HFFc6 (cell line): Measurements from ENCODE around the gene TRAPPC14. TPM values are rescaled to one million over a fixed set of nuclear protein-coding genes. Genes with fewer than 3 reads are reported as not detected.
"Not testable (repeated sequence)": the region's sequence is repeated elsewhere in the genome, so short reads cannot be mapped to it uniquely, and the experiment has no call there.

Source experiments
- DNase-seq: peaks from one replicate; pipeline ENCODE4 v3.0.0-alpha.2; 2018
- H3K27ac Mint-ChIP-seq: 2 replicates; pipeline ENCODE4 v1.8.0; 2020; ENCODE audit warnings: mild to moderate bottlenecking, mixed read lengths
- H3K27me3 Mint-ChIP-seq: 2 replicates; pipeline ENCODE4 v1.8.0; 2021; ENCODE audit warnings: mild to moderate bottlenecking, moderate library complexity, mixed read lengths; ENCODE audit not compliant: insufficient read depth
- H3K36me3 Mint-ChIP-seq: 2 replicates; pipeline ENCODE4 v1.8.0; 2021; ENCODE audit warnings: low read depth, mixed read lengths
- H3K4me1 Mint-ChIP-seq: 2 replicates; pipeline ENCODE4 v1.8.0; 2020; ENCODE audit warnings: low read depth, mixed read lengths
- H3K4me3 Mint-ChIP-seq: 2 replicates; pipeline ENCODE4 v1.8.0; 2020; ENCODE audit warnings: mild to moderate bottlenecking, moderate library complexity, mixed read lengths
- H3K9me3 Mint-ChIP-seq: 2 replicates; pipeline ENCODE4 v1.8.0; 2020; ENCODE audit warnings: mild to moderate bottlenecking, mixed read lengths
- total RNA-seq, 6 experiments: library from RNA; stranded (reverse); fragmentation: NEBNext Ultra II Directional; extraction: Animal tissue kit (Norgen Biotek cat#: 25700); gene quantifications; 2 replicates in 1 of 6; 3 replicates in 5 of 6; pipeline ENCODE4 v1.2.3, GENCODE V29; 2021
- TF ChIP-seq, protein P1 (sequence below): fragments of 200-600 bp; sonication (generic); IDR thresholded peaks from 2 replicates; pipeline ENCODE4 v1.5.0; 2021; ENCODE audit warnings: antibody characterized with exemption, mild to moderate bottlenecking

Gene TRAPPC14
- total RNA-seq, 6 experiments from 2014 or later, result 19.1 to 23.4 (median 21.7) TPM

DNA sequence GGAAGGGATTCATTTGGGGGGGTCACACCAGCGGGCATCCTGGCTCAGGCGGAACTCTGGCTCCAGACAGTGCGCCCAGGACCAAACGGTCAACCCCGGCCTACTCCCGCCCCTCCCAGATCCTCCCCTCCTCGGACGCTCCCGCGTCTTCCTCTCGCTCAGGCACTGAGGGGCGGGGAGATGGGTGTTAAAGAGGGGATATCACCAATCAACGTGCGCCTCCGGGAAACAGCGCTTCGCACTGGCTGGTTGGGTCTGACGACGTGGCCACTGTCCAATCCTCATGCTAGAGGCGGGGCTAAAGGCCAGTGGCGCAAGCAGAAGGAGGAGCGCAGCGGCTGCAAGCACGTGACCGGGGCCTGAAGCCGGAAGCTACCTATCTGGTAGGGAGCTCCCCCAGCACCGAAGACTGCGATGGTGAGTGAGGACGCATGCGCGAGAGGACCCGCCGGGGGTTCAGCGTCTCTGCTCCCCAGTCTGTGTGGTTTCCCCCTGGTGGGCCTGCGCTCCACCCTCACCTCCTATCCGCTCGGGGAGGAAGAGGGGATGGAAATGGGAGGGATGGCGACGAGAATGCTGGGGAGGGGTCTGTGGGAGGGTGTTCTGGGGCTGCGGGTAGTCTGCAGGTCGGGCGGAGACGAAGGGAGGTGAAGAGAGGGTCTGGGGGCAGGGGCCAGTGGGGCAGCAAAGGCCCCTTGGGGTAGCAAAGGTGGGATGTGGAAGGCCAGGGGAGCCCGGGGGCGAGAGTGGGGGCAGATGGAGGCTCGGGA, 9.8 kb downstream of the TRAPPC14 start, which contains the start of gene LAMTOR4:
LAMTOR4 (plus strand) TSS at position 360 of the 770 bp plus-strand sequence; CDS start at position 415, 55 bp downstream.
- H3K9me3 Mint-ChIP-seq, result no peaks in the 10 kb centered on the region
- H3K27me3 Mint-ChIP-seq, result peaks cover 6% of the 10 kb centered on the region
- peak within 1 kb of the TSS; percentile 86 for H3K27ac Mint-ChIP-seq
- TF ChIP-seq, protein P1, sequence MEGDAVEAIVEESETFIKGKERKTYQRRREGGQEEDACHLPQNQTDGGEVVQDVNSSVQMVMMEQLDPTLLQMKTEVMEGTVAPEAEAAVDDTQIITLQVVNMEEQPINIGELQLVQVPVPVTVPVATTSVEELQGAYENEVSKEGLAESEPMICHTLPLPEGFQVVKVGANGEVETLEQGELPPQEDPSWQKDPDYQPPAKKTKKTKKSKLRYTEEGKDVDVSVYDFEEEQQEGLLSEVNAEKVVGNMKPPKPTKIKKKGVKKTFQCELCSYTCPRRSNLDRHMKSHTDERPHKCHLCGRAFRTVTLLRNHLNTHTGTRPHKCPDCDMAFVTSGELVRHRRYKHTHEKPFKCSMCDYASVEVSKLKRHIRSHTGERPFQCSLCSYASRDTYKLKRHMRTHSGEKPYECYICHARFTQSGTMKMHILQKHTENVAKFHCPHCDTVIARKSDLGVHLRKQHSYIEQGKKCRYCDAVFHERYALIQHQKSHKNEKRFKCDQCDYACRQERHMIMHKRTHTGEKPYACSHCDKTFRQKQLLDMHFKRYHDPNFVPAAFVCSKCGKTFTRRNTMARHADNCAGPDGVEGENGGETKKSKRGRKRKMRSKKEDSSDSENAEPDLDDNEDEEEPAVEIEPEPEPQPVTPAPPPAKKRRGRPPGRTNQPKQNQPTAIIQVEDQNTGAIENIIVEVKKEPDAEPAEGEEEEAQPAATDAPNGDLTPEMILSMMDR, result no peak
- DNase-seq, result peak; percentile 99
- H3K4me3 Mint-ChIP-seq, result peak within 1 kb of the TSS; percentile 96
- H3K4me1 Mint-ChIP-seq, result peaks cover 25% of the 10 kb centered on the region
- peaks cover 19% of the 10 kb centered on the region; the same call in 1 of the 2 replicates for H3K36me3 Mint-ChIP-seq

DNA sequence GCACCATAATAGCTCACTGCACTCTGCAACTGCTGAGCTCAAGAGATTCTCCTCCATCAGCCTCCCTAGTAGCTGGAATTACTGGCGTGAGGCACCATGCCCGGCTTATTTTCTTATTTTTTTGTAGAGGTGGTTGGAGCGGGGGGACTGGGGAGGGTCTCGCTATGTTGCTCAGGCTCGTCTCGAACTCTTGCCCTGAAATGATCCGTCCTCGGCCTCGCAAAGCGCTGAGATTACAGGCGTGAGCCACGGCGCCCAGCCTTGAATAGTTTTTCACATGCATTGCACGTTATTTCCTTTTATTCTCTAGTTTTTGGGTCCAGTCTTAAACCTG, 10.3 kb downstream of the TRAPPC14 start:
- DNase-seq, result no peak
- H3K4me3 Mint-ChIP-seq, result peak overlapping the region; percentile 96
- TF ChIP-seq, protein P1, result no peak
- peak overlapping the region; percentile 86 for H3K27ac Mint-ChIP-seq
- H3K36me3 Mint-ChIP-seq, result peaks cover 13% of the 10 kb centered on the region; the same call in 1 of the 2 replicates
- peaks cover 6% of the 10 kb centered on the region; the same call in 1 of the 2 replicates for H3K27me3 Mint-ChIP-seq
- H3K4me1 Mint-ChIP-seq, result peaks cover 22% of the 10 kb centered on the region
- H3K9me3 Mint-ChIP-seq, result no peaks in the 10 kb centered on the region

DNA sequence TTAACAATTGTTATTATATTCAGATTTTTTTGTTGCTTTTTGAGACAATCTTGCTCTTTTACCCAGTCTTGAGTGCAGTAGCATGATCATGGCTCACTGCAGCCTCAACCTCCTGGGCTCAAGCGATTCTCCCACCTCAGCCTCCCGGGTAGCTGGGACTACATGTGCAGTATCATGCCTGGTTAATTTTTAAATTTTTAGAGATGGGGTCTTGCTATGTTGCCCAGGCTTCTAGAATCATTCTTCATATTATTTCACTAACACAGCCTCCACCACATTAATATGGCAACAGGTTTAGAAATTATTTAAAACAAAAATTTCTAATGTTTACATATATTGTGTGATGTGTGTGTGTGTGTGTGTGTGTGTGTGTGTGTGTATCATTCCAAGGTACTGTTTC, 11.2 kb downstream of the TRAPPC14 start:
- Mint-ChIP-seq H3K9me3 (no peaks in the 10 kb centered on the region), H3K27me3 (peaks cover 8% of the 10 kb centered on the region; the same call in 1 of the 2 replicates), H3K4me3 (no peak overlapping the region), H3K36me3 (peaks cover 7% of the 10 kb centered on the region; the same call in 1 of the 2 replicates), H3K4me1 (peaks cover 16% of the 10 kb centered on the region), H3K27ac (no peak overlapping the region)
- TF ChIP-seq, protein P1, result no peak
- DNase-seq, result no peak

DNA sequence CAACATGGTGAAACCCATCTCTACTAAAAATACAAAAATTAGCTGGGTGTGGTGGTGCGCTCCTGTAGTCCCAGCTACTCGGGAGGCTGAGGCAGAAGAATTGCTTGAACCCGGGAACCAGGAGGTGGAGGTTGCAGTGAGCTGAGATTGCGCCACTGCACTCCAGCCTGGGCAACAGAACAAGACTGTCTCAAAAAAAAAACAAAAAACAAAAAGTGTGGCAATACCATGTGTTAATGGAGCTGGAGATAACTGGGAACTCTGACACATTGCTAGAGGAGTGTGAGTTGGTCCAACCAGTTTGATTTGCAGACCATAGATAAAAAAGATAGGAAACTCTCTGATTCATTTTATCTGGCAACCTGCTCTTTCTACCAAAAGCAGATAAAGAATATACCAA, 12.2 kb downstream of the TRAPPC14 start:
- not testable (repeated sequence) for H3K36me3 Mint-ChIP-seq, H3K27ac Mint-ChIP-seq, H3K9me3 Mint-ChIP-seq, DNase-seq, H3K4me3 Mint-ChIP-seq, H3K27me3 Mint-ChIP-seq
- peaks cover 19% of the 10 kb centered on the region for H3K4me1 Mint-ChIP-seq

DNA sequence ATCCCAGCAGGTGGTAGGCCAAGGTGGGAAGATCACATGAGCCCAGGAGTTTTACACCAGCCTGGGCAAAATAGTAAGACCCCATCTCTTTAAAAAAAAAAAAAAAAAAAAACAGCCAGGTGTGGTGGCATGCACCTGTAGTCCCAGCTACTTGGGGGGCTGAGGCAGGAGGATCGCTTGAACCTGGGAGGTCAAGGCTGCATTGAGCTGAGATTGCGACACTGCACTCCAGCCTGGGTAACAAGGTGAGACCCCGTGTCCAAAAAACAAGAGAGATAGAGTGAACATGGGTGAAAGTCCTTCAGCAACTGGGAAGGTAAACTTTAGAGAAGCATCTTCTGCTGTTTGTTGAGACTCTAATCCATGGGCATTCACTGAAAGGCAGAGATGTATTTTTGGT, 16.1 kb downstream of the TRAPPC14 start:
- Mint-ChIP-seq H3K27ac (no peak overlapping the region), H3K9me3 (no peaks in the 10 kb centered on the region)
- TF ChIP-seq, protein P1, result no peak

DNA sequence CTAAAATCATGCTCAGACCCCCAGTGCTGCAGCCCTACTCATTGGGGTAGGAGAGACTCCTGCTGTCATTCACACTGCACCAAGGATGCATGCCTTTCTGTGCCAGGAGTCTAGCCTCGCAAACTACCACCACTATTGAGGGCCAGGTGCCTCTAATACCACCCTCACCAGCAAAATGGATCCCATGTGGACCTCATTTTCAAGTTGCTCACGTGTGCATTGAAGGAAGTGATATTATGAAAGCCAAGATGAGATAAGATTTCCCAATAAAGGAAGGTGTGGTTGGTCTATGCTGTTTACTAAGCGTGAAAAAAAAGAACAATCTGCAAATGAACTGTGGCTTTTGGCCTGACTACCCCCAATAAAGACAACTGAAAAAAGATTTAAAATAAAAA, 17.0 kb downstream of the TRAPPC14 start:
- TF ChIP-seq, protein P1, result no peak
- Mint-ChIP-seq H3K4me3 (no peak overlapping the region), H3K36me3 (no peaks in the 10 kb centered on the region), H3K27me3 (peaks cover 4% of the 10 kb centered on the region), H3K9me3 (no peaks in the 10 kb centered on the region), H3K4me1 (peaks cover 7% of the 10 kb centered on the region), H3K27ac (no peak overlapping the region)
- DNase-seq, result no peak

More for the DNA sequence above, 16.1 kb downstream of the TRAPPC14 start:
- no peak overlapping the region for H3K4me3 Mint-ChIP-seq
- DNase-seq, result no peak
- peaks cover 4% of the 10 kb centered on the region for H3K27me3 Mint-ChIP-seq
- peaks cover 7% of the 10 kb centered on the region for H3K4me1 Mint-ChIP-seq
- no peaks in the 10 kb centered on the region for H3K36me3 Mint-ChIP-seq
